HG02938 (cell line): ENCODE data around the gene HEBP2.
"Not testable (repeated sequence)": the region's sequence is repeated elsewhere in the genome, so short reads cannot be mapped to it uniquely, and the experiment has no call there.

Experiments used
- ATAC-seq: cut with Tn5 transposase; IDR thresholded peaks from one replicate; pipeline ENCODE4 v1.9.1; 2021; ENCODE audit warnings: mild to moderate bottlenecking, moderate library complexity; ENCODE audit not compliant: unreplicated experiment

Gene HEBP2, protein sequence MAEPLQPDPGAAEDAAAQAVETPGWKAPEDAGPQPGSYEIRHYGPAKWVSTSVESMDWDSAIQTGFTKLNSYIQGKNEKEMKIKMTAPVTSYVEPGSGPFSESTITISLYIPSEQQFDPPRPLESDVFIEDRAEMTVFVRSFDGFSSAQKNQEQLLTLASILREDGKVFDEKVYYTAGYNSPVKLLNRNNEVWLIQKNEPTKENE

DNA sequence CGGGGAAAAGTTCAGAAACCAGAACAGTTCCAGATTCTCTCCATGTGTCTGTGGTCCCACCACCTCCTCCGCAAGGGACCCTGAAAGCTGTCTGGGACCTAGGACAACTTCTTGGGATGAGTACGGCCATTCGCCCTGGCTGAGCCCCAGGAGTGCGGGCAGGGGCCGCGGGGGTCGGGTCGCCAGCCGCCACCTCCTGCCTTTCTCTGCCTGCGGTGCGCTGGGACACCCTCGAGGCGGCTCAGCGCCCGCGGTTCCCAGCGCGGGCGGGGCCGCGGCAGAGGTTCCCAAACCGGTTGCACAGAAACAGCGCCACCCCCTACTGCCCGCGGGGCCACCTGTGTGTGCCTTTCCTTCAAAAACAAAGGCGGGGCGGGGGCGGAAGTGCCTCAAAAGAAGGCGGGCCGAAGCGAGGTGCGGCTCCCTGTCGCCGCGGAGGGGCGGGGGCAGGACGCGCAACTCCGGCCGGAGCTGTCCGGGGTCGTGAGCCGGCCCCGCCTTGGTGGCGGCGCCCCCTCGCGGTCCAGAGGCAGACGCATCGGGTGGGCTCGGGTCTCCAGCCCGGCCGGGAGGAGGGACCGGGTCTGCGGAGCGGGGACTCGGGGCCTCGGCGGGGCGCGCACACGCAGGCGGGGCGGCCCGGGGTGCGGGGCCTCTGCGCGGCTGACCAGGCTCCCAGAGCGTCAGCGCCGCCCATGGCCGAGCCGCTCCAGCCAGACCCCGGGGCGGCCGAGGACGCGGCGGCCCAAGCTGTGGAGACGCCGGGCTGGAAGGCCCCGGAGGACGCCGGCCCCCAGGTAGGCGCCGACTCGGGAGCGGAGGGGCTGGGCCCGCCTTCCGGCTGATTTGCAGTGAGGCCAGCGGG lies at the start of gene HEBP2:
TSS of gene HEBP2 (plus strand) at position 423 of the 865 bp plus-strand sequence. CDS start at position 696, 273 bp downstream.
- peak; percentile 88 for ATAC-seq

DNA sequence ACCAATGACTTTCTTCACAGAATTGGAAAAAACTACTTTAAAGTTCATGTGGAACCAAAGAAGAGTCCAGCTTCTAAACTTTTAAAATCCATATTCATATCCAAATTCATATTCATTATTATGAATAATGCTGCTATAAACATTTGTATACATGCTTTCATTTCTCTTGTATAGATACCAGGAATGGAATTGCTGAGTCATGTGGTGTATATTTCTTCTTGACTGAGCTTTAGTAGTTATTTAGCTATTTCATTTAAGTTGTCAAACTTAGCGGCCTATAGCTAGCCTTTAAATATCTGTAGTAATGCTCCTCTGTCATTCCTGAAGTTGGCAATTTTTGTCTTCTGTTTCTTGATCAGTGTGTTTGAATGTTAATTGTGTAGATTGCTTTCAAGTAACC lies 46.1 kb upstream of the HEBP2 start:
- no peak for ATAC-seq

DNA sequence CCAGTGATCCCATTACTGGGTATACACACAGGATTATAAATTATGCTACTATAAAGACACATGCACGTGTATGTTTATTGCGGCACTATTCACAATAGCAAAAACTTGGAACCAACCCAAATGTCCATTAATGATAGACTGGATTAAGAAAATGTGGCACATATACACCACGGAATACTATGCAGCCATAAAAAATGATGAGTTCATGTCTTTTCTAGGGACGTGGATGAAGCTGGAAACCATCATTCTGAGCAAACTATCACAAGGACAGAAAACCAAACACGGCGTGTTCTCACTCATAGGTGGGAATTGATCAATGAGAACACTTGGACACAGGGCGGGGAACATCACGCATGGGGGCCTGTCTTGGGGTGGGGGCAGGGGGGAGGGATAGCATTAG lies 35.3 kb upstream of the HEBP2 start:
- ATAC-seq = not testable (repeated sequence)

DNA sequence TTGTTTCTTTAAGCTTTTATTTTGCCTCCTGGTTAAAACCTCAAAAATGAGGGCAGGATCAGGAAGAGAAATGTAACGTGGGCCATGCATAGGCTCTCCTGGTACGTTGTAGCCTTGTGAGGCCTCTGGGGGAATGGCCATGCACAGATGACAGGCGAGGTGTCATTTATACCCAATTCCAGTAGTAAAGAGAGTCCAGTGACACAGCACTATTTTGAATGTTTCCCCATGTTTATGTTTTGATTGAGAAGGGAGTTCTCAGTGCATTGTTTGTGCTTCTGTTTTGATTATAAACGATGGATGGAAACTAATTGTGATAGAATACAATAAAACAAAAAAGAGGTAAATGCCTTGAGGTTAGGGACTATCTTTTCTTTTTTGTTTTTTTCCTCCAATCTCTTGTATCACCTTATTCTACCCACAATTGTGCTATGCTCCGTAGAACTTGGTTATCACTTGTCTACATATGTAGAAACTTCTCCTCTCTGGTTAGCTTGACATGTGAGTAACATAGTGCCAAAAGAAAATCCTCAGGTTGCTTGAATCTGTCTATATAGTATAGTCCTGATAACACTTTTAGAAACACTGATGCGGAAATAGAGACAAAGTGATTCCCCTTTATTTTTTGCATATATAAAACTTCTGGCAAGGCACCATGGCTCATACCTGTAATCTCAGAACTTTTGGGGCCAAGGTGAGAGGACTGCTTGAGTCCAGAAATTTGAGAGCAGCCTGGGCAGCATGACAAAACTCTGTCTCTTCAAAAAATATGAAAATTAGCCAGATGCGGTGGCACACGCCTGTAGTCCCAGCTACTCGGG lies 33.2 kb upstream of the HEBP2 start:
- ATAC-seq = no peak

DNA sequence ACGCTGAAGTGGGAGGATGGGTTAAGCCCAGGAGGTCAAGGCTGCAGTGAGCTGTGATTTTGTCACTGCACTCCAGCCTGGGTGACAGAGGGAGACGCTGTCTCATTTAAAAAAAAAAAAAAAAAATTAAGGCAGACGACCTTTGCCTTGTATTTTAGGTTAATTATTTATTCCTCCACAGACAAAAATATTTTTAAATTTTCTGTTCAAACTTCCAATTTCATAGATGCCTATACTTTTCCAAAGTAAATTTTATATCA lies 32.6 kb upstream of the HEBP2 start:
- ATAC-seq = no peak

DNA sequence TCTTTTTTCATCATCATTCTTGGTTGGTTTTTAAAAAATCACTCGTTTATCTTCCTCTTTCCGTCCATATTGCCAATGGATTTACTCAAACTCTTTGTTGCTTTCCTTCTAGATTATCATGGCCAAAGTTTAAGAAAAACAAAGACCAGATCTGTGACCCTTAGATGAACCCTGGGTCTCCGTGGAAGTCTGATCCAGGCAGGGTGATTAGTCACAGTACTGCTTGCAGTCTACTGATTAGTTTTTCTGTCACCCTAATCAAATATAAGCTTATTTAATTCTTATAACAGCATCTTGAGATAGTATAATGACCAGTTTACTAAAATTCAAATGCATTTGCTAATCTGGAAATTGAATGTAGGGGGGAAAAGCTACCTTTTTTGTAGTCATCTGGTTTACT lies 32.3 kb upstream of the HEBP2 start:
- ATAC-seq = no peak

DNA sequence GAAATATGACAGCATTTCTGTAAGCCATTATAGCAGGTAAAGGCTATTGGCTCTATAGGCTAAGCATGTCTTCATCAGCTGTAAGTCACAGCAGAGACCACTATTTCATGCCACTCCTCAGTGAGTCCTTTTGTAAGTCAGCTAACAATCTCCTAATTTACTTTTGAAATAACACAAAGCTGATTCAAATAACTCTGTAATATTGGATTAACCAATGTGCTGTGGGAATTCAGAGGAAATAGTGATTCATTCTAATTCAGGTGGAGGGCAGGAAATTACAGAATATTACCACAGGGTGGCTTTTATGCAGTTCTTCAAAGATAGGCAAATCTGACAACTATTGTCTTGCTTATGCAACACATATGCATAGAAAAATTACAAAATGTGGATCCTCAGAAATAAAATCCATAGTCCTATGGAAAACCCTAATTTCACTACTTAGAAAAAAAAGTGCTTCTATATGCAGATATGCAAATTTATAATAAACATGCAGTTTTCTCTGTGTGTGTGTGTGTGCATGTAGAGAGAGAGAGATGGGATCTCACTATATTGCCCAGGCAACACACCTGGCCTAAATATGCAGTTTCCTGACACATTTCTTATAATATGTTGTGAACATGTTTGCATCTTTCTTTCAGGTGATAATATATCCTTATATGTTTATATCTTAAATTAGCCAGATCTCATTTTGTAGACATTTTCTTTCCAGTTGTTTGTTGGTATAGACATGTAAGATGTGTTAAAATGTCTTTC lies 31.1 kb upstream of the HEBP2 start:
- ATAC-seq = no peak

DNA sequence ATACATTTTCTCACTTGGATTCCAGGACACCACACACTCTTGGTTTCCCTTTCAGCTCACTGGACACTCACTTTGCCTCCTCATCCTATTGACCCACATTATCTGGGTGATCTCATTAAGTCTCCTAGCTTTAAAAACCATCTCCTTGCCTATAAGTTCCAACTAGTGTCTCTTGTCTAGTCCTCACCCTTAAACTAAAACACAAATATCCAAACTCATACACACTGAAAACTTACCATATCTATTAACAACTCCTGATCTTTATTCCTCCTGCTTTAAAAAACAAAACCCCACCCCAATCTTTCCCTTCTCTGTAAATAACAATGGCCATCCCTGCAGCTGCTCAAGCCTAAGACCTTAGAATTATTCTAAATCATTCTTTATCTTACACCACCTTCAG lies 29.8 kb upstream of the HEBP2 start:
- ATAC-seq = no peak

DNA sequence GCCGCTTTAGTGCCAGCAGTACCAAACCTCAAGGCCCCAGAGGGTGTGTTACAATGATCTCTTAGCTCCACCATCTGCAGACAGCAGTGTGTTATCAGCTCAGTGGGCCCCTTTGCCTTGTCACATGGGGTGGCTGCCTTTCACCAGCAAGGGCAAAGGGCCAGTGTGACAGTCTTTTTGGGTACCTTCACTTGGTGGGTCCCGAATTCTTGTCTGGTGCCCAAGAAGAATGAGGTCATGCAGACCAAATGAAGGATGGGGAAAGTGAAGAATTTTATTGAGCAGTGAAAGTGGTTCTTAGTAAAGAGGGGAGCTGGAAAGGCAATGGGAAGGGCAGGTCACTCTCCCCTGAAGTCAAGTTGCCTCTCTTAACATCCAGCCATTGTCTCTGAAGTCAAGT lies 29.2 kb upstream of the HEBP2 start:
- no peak for ATAC-seq

DNA sequence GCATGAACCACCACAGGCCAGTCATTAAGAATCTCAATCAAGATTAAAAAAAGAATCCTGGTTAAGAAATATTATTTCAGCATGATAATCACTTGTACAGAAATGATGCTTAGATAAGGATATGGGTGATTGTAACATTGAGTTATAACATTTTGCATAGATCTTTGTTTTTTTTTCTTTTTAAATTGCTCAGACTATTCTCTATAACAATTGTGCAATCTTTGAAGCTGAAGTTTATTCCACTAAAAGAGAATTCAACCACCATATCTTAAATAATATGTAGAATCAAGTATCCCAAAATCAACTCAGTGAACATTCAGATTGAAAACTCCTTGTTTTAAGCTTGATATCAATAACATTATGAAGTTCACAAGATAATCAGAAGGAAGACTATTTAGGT lies 27.0 kb upstream of the HEBP2 start:
- ATAC-seq = no peak

DNA sequence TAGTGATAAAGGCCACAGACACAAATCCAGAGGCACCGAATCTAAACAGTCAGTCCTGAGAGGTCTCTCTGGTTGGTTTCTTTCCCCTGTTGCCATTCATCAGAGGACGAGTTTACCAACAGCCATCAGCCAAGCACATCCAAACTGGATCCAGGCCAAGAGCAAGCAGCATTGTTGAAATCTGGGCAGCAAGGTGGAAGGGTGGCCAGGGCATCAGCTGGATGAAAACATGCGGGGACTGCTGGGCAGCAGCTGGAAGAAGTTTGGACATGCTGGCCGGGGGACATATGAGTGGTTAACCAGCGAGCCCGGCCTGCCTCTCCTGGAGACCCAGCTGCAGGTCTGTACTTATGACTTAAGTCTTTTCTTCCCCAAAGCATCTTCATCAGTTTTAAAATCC lies 26.2 kb upstream of the HEBP2 start, which contains the start of gene SMIM28:
TSS of gene SMIM28 (plus strand) at position 62 of the 400 bp plus-strand sequence. CDS start at position 230, 168 bp downstream.
- ATAC-seq = no peak

DNA sequence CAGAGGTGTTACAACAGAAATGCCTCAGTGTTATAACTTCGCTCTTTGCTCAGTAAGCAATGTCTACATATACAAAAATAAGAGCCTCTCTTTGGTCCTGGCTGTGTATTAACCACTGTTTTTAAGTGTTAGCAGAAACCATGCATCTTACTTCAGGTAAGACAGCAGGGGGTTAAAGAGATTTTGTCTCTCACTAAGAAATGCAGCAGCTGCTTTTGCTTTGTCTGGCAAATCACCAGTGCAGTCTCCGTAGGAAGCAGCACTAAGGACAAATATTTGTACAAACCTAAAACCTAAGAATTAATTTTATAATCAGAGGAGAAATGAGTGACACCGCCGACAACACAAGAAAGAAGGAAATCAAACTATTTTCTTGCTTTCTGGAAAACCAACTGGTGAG lies 25.6 kb upstream of the HEBP2 start:
- no peak for ATAC-seq

DNA sequence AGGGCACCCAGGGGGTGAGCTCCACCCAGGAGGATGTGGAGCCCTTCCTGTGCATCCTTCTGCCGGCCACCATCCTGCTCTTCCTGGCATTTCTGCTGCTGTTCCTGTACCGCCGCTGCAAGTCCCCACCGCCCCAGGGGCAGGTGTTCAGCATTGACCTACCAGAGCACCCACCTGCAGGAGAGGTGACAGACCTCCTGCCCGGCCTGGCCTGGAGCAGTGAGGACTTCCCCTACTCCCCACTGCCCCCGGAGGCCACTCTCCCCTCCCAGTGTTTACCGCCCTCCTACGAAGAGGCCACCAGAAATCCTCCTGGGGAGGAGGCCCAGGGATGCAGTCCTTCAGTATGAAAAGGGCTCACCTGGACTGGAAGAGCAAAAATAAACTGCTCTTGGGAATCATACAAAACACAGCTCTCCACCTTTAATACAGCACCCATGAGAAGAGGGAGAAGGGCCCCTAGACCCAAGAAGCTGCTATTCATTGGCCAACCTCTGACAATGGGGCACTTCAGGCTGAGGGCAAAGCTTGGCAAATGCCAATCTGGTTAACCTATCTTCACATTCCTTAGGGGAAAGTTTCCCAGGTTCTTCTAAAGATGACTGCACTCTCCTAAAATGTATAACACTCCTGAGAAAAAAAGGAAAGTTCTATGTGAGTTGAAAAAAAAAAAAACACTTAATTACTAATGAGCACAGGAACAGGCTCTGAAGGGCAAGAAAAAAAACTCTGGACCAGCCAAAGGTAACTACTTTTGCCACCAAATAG lies 21.3 kb upstream of the HEBP2 start:
- no peak for ATAC-seq

DNA sequence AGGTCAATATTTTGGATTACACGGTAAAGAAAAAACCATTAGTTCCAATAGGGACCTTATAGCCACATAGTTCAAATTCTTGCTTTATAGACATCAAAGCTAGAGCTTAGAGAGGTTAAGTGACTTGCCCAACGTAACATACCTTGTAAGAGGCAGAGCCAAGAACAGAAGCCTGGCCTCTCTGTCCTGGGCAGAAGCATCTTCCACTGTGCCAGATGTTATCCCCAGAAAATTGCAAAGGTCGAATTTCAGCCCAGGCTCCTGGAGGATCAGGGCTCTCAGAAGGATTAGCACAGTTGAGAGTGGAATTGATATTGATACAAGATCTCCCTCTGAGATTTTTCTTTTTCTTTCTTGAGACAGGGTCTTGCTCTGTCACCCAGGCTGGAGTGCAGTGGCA lies 20.2 kb upstream of the HEBP2 start:
- ATAC-seq = no peak

DNA sequence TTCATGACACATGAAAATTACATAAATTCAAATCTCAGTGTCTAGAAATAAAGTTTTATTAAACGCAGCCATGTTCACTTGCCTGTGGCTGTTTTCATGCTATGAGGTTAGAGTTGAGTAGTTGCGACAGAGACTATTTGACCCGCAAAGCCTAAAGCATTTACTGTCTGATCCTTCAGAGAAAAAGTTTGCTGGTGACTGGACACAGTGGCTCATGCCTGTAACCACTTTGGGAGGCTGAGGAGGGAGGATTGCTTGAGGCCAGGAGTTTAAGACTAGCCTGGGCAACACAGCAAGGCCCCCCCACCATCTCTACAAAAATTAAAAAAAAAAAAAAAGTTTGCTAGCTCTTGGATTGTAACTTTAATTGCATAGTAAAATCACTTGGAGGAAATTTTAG lies 17.1 kb upstream of the HEBP2 start:
- no peak for ATAC-seq

DNA sequence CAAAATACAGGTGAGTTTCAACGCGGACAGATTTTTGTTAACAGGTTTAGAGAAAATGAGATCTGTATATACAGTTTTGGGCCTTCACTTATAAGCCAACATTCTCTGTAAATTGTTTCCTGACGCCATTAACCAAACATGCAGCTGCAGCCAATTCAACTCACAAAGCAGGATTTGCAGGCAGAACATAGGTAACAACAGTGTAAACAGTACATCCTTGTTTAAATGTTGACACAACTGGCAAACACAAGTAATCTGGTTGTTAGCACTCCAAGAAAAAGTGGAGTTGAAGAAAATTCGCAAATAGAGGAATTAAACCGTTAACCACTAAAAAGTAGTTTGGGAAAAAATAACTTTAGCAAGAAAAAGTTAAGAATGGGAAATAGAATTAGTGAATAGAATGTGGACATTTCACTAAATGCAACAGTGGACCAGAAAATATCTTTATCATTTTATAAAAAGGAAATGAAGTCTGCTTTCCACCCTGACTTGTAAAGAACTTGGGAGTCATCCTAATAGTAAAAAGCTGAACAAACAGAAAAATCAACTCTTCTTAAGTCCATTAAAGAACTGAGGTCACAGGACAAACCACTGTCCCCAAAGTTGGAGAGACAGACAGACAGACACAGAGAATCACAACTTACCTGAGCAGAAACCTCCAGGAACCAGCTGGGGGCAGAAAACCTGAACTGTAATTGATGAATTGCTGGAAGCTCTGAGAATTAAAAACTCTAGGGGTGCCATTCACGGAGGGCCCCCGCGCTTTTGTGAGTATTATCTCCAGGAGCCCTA lies 16.2 kb upstream of the HEBP2 start:
- ATAC-seq = no peak

DNA sequence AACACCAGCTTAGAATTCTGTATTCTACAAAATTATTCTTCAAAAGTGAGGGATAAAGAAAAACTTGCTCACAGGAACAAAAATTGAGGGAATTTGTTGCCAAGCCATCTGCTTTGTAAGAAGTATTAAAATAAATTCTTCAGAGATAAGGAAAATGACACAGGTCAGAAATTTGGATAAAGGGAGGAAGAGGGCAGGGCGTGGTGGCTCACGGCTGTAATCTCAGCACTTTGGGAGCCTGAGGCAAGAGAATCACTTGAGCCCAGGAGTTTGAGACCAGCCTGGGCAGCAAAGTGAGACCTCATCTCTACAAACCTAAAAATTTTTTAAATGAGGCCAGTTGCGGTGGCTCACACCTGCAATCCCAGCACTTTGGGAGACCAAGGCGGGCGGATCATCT lies 14.5 kb upstream of the HEBP2 start:
- ATAC-seq = no peak

DNA sequence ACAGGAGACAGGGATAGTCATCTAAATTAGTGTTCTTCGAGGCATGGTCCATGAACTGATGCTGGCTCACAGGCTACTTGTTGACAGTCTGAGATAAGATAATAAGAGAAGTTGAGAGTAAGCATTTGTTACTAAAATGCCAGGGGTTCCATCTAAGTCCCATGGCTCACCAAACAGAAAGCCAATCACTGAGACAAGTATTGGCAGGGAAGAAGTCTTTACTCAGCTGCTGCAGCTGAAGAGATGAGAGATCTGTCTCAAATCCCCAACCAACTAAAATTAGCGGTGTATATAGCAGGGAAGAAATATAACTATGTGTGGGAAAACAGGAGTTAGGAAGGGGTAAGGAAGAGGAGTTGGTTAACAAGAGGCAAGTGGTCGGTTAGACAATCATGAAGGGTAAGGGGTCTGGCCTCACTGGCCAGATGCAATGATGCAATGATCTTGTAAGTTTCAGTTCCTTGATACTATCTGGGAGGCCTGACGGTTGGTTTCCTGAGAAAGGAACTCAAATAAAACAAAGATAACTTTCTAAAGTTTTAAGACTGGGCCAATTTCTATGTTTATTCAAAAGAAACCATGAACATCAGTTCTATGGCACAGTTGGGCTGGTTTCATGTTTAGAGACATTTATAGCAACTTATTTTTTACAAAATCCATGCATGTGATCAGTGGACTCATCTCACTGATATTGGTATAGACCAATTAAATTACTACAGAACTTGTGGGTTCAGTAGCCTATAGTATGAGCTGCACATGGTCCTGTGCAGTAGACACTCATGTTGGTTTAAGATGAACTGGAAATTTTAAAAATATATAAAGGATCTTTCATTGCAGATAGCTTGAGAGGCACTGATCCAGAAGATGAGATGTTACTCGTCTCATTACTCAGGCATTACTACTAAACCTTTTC lies 9.9 kb upstream of the HEBP2 start:
- ATAC-seq = no peak

DNA sequence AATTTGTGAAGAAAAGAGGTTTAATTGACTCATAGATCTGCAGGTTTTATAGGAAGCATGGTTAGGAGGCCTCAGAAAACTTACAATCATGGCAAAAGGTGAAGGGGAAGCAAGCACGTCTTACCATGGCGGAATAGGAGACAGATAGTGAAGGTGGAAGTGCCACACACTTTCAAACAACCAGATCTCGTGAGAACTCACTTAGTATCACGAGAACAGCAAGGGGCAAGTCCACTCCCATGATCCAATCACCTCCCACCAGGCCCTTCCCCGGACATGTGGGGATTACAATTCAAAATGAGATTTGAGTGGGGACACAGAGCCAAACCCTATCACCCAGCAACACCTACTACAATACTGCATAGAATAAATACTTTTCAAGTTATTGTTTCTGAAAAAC lies 7.3 kb upstream of the HEBP2 start:
- ATAC-seq = no peak
